ENCODE measurements around the gene STK17A.

DNA sequence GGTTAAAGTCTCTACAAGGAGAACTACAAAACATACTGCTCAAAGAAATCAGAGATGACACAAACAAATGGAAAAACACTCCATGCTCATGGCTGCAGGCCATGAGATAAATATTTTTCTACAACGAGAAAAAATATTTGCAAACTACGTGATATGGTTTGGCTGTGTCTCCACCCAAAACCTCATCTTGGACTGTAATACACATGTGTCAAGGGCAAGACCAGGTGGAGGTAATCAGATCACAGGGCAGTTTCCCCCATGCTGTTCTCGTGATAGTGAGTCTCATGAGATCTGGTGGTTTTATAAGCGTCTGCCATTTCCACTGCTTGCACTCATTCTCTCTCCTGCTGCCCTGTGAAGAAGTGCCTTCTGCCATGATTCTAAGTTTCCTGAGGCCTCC lies 88.6 kb downstream of the STK17A start:
- TF ChIP-seq, protein P1, sequence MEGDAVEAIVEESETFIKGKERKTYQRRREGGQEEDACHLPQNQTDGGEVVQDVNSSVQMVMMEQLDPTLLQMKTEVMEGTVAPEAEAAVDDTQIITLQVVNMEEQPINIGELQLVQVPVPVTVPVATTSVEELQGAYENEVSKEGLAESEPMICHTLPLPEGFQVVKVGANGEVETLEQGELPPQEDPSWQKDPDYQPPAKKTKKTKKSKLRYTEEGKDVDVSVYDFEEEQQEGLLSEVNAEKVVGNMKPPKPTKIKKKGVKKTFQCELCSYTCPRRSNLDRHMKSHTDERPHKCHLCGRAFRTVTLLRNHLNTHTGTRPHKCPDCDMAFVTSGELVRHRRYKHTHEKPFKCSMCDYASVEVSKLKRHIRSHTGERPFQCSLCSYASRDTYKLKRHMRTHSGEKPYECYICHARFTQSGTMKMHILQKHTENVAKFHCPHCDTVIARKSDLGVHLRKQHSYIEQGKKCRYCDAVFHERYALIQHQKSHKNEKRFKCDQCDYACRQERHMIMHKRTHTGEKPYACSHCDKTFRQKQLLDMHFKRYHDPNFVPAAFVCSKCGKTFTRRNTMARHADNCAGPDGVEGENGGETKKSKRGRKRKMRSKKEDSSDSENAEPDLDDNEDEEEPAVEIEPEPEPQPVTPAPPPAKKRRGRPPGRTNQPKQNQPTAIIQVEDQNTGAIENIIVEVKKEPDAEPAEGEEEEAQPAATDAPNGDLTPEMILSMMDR (conservative IDR thresholded peaks at IDR 0.05 in 1 of 2, IDR thresholded peaks at IDR 0.05 in 1 of 2; ENCODE audit: low read depth in 1 of 2, low read length in 2 of 2), result no peak
- no peak for TF ChIP-seq EZH2 (IDR thresholded peaks at IDR 0.05; ENCODE audit: low read length, missing control alignments)
